ENCODE measurements around the gene FPR2. TPM values are rescaled to one million over a fixed set of nuclear protein-coding genes. Genes with fewer than 3 reads are reported as not detected.

The FPR2 gene
- total and polyA plus RNA-seq, 2 donors (not counting 3 experiments of a cell fraction or from before 2014, with no cell fraction given), result not detected

DNA sequence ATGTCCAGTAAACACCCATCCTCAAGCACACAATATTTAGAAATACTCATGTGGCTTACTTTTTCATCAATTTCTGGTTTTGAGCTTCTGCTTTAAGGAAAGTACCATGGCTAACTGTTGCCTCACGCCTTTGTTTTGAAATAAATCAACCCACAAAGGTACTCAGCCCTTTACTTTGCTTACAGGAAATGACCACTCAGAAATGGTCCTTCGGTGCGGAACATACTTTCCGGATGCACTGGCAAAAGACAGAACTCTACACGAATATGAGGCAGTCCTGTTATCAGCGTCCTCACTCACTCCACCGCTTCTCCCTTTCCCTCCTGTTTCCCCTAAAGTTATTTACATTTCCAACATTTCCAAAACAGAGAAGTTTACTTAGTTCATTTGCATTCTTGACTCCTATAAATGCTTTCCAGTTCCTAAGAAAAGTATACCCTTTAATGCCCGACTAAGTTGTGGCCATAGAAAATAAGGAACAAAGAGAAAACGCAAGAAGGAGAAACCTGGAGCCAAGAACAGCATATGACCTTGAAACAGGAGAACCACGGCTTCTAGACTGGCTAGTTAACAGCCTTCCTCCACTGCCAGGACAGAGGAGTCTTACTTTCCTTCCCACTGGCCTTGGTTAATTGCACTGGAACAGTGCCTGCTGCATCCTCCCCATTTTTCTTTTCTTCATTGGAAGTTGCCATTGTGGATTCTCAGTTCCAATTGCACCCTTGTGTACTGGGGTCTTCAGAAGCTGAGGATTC lies 10.6 kb downstream of the FPR2 start:
- intact Hi-C loops (cut with micrococcal nuclease) (no loop called here), dilution Hi-C loops (cut with MboI; ENCODE audit: extremely low pct_ligation_motif_present, low sequenced_read_pairs) (no loop called here)
- no peak for DNase-seq (ENCODE audit: low read depth, low spot score)
- H3K27me3 ChIP-seq (ENCODE audit: control insufficient read depth in 2 of 2, insufficient read depth in 2 of 2, low read length in 2 of 2), result no peaks in the 10 kb centered on the region
- H3K9me1 ChIP-seq (replicated peaks; ENCODE audit: control insufficient read depth, extremely low read depth, insufficient read depth, low read length), result no peaks in the 10 kb centered on the region
- no TSS peak for BruUV-seq (replicated peaks)
- no peaks in the 10 kb centered on the region for H3K4me1 ChIP-seq (ENCODE audit: control insufficient read depth, extremely low read depth, insufficient read depth, low read length)
- H3K36me3 ChIP-seq (ENCODE audit: control insufficient read depth in 2 of 2, extremely low read depth in 1 of 2, insufficient read depth in 2 of 2, low read length in 2 of 2), result no peaks in the 10 kb centered on the region
- CTCF ChIA-PET, result no interaction called here
- TF ChIP-seq EZH2 (IDR thresholded peaks at IDR 0.05; ENCODE audit: borderline replicate concordance, low read depth, low read length, severe bottlenecking), result no peak
- TF ChIP-seq, protein P1, sequence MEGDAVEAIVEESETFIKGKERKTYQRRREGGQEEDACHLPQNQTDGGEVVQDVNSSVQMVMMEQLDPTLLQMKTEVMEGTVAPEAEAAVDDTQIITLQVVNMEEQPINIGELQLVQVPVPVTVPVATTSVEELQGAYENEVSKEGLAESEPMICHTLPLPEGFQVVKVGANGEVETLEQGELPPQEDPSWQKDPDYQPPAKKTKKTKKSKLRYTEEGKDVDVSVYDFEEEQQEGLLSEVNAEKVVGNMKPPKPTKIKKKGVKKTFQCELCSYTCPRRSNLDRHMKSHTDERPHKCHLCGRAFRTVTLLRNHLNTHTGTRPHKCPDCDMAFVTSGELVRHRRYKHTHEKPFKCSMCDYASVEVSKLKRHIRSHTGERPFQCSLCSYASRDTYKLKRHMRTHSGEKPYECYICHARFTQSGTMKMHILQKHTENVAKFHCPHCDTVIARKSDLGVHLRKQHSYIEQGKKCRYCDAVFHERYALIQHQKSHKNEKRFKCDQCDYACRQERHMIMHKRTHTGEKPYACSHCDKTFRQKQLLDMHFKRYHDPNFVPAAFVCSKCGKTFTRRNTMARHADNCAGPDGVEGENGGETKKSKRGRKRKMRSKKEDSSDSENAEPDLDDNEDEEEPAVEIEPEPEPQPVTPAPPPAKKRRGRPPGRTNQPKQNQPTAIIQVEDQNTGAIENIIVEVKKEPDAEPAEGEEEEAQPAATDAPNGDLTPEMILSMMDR (IDR thresholded peaks at IDR 0.05; ENCODE audit: extremely low read depth in 1 of 2, insufficient read depth in 1 of 2, low read depth in 1 of 2, low read length in 2 of 2), result no peak
- no peak for TF ChIP-seq FOS (IDR thresholded peaks at IDR 0.05; ENCODE audit: borderline replicate concordance, insufficient read depth, low read length)
- no peak for TF ChIP-seq POLR2A (IDR thresholded peaks at IDR 0.05; ENCODE audit: low read depth, low read length)
- no peak for TF ChIP-seq POLR2AphosphoS5 (IDR thresholded peaks at IDR 0.05; ENCODE audit: insufficient read depth, low read depth, low read length)
- TF ChIP-seq JUN (IDR thresholded peaks at IDR 0.05; ENCODE audit: borderline replicate concordance, insufficient read depth, insufficient read length, low read depth), result no peak
- TF ChIP-seq MYC (IDR thresholded peaks at IDR 0.05; ENCODE audit: low read depth, low read length), result no peak
- TF ChIP-seq, protein P2, sequence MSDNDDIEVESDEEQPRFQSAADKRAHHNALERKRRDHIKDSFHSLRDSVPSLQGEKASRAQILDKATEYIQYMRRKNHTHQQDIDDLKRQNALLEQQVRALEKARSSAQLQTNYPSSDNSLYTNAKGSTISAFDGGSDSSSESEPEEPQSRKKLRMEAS (IDR thresholded peaks at IDR 0.05; ENCODE audit: insufficient read depth, insufficient read length), result no peak
- TF ChIP-seq GATA2 (IDR thresholded peaks at IDR 0.05; ENCODE audit: insufficient read depth, insufficient read length, low read depth, low read length), result no peak
- H4K20me1 ChIP-seq (replicated peaks; ENCODE audit: control insufficient read depth, extremely low read depth, insufficient read depth, low read length), result no peaks in the 10 kb centered on the region
- H3K9ac ChIP-seq (replicated peaks; ENCODE audit: extremely low read depth, insufficient read depth, low read length), result no peak overlapping the region
- no peak for FAIRE-seq
- no peak overlapping the region for H3K4me3 ChIP-seq (replicated peaks in 1 of 3; ENCODE audit: insufficient read depth in 1 of 3, low read depth in 1 of 3, low read length in 3 of 3)
- POLR2A ChIA-PET, result no interaction called here
- H3K9me3 ChIP-seq (replicated peaks; ENCODE audit: control insufficient read depth, insufficient read depth, low read length), result no peaks in the 10 kb centered on the region
- no peak overlapping the region for H3K4me2 ChIP-seq (ENCODE audit: insufficient read depth, low read length)
- H3K79me2 ChIP-seq (ENCODE audit: control insufficient read depth, insufficient read depth, low read length), result no peaks in the 10 kb centered on the region
- no peak overlapping the region for H3K27ac ChIP-seq (ENCODE audit: insufficient read depth, low read depth, low read length)
- no peak overlapping the region for H2AFZ ChIP-seq (ENCODE audit: low read depth, low read length)

Data from endothelial cell of umbilical vein (primary cell).